HG02763 (cell line): Measurements from ENCODE around the gene SEPTIN5.
"Not testable (repeated sequence)": the region's sequence is repeated elsewhere in the genome, so short reads cannot be mapped to it uniquely, and the experiment has no call there.

Experiments used
- ATAC-seq: cut with Tn5 transposase; IDR thresholded peaks from one replicate; pipeline ENCODE4 v1.9.1; 2021; ENCODE audit warnings: mild to moderate bottlenecking, moderate library complexity; ENCODE audit not compliant: unreplicated experiment

SEPTIN5 gene

DNA sequence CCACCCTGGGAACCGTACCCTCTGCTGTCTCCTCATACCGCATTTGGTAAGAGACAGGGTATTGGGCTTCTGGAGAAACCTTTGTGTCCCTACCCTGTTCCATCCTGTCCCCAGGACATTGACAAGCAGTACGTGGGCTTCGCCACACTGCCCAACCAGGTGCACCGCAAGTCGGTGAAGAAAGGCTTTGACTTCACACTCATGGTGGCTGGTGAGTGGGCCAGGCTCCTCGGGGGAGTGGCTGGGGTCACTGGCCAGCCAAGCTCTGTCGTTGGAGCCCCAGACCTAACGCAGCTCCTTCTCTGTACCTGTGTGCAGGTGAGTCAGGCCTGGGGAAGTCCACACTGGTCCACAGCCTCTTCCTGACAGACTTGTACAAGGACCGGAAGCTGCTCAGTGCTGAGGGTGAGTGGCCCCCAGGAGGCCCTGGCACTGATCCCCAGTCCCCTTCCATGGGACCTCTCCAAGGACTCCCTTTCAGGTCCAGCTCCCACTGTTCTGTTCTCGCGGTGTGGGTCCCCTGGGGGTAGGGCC lies 5.3 kb downstream of the SEPTIN5 start:
- ATAC-seq, result no peak

DNA sequence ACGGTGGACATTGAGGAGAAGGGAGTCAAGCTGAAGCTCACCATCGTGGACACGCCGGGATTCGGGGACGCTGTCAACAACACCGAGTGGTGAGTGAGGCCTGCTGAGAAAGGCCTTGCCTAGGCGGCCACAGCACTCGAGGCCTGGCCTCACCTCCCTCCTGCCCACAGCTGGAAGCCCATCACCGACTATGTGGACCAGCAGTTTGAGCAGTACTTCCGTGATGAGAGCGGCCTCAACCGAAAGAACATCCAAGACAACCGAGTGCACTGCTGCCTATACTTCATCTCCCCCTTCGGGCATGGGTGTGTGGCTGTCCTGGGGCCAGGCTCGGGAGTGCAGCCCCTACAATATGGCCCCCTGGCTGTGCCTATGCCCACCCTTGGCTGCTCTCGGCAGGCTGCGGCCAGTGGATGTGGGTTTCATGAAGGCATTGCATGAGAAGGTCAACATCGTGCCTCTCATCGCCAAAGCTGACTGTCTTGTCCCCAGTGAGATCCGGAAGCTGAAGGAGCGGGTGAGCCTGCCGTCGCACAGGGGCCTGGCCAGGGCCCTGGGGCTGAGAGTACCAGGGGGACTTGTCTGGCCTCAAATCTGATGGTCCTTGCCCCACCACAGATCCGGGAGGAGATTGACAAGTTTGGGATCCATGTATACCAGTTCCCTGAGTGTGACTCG lies 6.0 kb downstream of the SEPTIN5 start:
- no peak for ATAC-seq

DNA sequence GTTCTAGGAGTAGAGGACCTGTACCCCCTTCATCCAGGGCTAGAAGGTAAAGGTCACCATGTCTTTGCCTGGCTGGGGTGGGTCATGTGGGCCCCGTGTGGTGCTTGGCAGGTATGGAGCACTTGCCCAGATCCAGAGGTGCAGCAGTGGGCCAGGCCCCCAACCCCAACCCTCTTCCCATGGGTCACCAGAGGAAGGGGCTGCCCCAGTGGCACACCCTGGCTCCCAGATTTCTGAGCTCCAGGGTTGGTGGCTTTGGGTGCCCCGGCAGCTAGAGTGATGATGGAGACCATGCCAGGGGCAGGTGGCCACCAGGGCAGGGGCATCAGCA lies 6.7 kb downstream of the SEPTIN5 start:
- no peak for ATAC-seq

DNA sequence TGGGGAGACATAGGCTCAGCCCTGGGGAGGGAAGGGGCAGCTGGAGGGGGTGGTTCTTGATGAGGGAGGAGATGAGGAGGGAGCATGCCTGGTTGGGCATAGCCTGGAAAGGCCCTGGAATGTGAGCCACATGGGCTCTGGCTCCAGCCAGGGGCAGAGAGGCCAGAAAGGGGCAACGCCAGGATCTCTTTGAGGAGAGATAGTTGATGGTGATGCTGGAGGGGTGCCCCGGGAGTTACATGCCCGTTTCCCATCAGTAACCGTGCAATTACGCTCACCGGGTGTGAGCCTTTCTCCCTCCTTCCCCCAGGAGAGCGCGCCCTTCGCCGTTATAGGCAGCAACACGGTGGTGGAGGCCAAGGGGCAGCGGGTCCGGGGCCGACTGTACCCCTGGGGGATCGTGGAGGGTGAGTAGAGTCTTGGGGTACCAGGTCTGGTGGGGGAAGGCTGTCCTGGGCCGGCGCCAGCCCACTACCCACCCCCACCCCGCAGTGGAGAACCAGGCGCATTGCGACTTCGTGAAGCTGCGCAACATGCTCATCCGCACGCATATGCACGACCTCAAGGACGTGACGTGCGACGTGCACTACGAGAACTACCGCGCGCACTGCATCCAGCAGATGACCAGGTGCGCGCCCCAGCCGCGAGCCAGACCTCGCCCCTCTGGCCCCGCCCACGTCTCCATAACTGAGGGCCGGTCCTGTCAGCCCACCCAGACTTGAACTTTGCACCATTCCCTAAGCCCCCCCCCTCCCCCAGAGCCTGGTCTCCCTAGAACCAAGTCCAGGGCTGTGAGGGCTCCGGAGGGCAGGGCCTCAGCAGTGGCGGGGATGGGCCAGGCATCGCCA lies 7.3 kb downstream of the SEPTIN5 start:
- ATAC-seq, result no peak

DNA sequence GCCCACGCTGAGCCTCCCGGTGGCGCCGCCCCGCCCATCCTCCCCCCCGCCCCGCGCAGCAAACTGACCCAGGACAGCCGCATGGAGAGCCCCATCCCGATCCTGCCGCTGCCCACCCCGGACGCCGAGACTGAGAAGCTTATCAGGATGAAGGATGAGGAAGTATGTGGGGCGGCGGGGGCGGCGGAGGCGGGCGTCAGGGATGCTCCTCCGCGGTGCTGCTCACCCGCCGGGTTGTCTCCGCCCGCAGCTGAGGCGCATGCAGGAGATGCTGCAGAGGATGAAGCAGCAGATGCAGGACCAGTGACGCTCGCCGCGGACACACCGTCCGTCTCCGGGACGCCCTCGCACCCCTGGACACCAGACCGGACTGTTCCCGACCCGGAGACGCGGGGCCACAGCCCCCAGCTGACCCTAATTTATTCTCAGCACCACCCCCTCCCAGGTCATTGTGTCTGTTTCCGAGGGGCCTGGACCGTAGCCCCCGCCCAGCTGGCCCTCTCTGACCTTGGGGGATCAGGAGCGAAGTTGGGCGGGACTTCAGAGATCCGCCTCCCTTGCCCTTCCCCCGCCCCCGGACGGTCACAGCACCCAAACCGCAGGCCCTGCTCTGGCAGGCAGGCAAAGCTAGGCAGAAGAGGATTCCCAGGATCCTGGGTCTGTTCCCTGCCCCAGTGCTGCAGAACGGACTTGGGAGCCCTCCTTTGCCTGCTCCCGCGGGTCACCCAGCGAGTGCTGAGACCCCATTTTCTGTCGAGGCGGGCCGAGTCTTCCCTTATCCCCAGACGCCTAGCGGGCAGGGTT lies 8.1 kb downstream of the SEPTIN5 start:
- no peak for ATAC-seq

DNA sequence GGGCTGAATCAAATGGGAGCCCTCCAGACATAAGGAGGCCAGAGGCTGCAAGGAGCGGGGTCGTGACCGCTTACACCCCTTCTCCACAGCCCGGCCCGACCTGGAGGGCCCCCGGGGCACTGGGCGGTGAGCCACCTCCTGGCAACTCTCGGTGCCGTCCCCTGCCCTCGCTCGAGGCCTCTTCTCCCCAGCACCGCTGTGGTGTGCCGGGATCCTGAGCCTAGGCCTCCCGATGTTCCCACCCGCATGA lies 8.6 kb downstream of the SEPTIN5 start:
- ATAC-seq, result no peak

DNA sequence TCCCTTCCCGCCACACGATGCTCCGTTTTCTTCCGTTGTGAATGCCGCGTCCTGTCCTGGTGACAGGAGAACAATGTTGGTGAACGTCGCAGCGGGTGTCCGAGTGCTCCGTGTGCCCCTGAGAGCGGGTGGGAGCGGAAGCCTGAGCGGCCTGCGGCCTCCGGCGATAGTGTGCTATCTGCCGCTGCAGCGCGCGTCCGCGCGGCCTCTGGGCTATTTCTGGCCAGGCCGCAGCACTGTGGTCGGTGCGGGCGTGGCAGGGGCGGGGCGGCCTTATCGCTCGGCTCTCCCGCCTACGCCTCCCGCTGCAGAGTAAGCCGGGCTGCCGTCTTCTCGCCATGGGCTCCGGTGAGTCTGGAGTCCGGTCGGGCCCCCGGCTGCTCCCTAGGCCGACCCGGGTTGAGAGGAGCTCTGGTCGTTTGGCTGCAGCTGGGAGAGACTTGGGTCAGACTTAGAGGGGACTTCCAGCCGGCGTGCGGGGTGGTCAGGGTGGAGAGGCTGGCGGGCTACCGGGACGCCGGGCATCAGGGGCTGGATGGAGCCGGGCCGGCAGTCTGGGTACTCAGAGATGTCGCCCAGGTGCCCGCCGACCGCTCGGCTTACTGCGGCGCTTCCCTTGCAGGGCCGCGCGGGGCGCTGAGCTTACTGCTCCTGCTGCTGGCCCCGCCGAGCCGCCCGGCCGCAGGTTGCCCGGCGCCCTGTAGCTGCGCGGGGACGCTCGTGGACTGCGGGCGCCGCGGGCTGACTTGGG lies 9.1 kb downstream of the SEPTIN5 start, which contains the start of gene GP1BB:
GP1BB (plus strand) TSS at position 308 of the 751 bp plus-strand sequence; CDS start at position 339, 31 bp downstream.
- no peak for ATAC-seq

DNA sequence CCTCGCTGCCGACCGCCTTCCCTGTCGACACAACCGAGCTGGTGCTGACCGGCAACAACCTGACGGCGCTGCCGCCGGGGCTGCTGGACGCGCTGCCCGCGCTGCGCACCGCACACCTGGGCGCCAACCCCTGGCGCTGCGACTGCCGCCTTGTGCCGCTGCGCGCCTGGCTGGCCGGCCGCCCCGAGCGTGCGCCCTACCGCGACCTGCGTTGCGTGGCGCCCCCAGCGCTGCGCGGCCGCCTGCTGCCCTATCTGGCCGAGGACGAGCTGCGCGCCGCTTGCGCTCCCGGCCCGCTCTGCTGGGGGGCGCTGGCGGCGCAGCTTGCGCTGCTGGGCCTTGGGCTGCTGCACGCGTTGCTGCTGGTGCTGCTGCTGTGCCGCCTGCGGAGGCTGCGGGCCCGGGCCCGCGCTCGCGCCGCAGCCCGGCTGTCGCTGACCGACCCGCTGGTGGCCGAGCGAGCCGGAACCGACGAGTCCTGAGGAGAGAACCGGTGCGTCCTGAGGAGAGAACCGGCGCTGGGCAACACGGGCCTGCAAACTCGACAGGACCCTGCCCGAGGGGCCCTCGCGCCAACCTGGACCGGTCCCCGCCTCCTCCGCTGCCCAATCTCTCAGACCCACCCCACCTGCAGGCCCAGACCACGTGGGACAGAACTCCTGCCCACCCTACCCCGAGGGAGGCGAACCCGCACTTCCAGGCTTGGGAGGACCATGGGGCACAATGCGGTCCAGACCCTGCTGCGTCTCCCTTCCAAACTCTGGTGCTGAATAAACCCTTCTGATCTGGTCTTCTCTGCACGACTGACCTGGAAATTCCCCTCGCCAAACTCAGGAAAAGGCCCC lies 9.9 kb downstream of the SEPTIN5 start:
- no peak for ATAC-seq

DNA sequence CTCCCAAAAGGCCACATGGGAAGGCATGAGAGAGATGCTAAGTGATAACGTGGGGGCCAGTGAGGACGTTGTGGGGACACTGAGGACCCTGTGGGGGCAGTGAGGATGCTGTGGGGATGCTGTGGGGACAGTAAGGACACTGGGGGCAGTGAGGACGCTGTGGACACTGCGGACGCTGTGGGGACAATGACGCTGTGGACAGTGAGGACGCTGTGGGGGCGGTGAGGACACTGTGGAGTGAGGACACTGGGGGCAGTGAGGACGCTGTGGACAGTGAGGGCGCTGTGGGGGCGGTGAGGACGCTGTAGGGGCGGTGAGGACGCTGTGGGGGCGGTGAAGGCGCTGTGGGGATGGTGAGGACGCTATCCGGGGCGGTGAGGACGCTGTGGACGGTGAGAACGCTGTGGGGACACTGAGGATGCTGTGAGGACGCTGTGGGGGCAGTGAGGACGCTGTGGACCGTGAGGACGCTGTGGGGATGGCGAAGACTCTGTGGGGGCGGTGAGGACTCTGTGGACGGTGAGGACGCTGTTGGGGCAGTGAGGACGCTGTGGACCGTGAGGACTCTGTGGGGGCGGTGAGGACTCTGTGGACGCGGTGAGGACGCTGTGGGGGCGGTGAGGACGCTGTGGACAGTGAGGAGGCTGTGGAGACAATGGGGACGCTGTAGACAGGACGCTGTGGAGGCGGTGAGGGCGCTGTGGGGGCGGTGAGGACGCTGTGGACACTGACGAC lies 10.8 kb downstream of the SEPTIN5 start:
- ATAC-seq, result no peak

DNA sequence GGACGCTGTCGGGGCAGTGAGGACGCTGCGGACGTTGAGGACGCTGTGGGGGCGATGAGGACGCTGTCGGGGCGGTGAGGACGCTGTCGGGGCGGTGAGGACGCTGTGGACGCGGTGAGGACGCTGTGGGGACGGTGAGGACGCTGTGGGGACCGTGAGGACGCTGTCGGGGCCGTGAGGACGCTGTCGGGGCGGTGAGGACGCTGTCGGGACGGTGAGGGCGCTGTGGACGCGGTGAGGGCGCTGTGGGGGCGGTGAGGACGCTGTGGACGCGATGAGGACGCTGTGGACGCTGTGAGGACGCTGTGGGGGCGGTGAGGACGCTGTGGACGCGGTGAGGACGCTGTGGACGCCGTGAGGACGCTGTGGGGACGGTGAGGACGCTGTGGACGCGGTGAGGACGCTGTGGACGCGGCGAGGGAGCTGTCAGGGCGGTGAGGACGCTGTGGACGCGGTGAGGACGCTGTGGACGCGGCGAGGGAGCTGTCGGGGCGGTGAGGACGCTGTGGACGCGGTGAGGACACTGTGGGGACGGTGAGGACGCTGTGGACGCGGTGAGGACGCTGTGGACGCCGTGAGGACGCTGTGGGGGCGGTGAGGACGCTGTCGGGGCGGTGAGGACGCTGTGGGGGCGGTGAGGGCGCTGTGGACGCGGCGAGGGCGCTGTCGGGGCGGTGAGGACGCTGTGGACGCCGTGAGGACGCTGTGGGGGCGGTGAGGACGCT lies 11.9 kb downstream of the SEPTIN5 start:
- ATAC-seq, result not testable (repeated sequence)

DNA sequence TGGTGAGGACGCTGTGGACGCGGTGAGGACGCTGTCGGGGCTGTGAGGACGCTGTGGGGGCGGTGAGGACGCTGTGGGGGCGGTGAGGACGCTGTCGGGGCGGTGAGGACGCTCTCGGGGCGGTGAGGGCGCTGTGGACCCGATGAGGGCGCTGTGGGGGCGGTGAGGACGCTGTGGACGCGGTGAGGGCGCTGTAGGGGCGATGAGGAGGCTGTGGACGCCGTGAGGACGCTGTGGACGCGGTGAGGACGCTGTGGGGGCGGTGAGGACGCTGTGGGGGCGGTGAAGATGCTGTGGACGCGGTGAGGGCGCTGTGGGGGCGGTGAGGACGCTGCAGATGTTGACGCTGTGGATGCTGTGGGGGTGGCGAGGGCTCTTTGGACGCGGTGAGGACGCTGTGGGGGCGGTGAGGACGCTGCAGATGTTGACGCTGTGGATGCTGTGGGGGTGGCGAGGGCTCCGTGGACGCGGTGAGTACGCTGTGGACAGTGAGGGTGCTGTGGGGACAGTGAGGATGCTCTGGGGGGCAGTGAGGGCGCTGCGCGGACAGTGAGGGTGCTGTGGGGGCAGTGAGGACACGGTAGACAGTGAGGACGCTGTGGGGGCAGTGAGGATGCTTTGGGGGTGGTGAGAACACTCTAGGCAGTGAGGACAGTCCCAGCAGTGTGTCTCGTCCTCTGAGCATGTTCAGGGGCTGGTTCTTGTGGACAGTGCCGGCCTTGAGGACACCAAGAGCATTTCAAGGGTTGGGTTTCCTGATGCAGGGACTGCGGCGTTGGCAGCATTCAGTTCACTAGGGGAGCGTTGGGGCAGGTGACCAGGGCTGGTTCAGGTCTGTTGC lies 13.2 kb downstream of the SEPTIN5 start:
- no peak for ATAC-seq

DNA sequence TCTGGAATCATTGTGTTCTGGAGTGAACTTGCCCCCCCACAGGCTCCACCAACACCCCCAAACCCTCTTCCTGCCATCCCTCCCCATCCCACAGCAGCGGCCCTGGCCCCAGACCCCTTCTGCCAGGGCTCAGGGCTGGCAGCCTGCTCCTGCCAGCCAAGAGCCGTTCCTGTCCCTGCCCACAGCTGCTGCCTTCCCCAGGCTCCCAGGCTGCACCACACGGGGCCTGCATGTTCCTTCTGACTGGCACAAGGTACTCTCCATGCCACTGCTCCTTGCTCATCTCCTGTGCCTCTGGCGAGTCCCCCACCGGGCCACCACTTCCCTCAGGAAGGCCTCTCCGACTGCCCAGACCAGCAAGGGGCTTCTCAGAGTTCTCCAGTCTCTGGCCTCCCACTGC lies 14.0 kb downstream of the SEPTIN5 start:
- ATAC-seq, result no peak

DNA sequence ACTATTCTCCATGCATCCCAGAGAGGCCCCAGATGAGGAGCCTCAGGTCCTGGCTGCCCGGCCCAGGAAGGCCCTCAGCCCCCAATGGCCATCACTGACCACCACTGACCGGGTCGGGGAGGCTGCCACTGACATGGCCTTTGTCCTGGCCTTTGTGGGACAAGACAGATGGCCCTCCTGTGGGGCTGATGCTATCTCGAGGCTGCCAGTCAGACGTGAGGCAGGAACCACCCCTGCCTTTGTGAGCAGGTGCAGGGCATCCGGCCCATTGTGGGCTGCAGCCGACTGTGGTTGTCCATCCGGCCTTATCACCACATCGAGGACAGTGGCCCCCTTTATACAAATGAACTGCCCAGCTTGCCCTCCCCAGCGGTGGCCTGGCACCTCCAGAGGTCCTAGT lies 14.5 kb downstream of the SEPTIN5 start:
- ATAC-seq, result no peak

DNA sequence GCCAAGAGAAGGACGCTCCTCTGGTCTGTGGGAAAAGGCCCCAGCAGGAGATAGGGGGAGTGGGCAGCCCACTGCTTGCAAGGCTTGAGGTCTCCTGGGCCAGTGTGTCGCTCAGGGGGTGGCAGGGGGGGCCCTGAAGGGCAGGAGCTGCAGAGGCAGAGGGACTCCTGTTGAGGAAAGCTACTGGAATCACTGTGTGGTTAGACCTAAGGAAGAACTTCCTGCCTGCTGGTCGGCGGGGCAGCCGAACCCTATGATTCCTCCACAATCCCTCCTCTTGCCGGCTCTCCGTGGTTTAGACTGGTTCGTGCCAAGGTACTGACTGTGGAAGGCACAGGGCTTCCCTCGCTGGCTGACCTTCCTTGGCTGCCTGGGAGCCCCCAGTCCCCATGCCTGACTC lies 15.2 kb downstream of the SEPTIN5 start:
- ATAC-seq, result no peak

DNA sequence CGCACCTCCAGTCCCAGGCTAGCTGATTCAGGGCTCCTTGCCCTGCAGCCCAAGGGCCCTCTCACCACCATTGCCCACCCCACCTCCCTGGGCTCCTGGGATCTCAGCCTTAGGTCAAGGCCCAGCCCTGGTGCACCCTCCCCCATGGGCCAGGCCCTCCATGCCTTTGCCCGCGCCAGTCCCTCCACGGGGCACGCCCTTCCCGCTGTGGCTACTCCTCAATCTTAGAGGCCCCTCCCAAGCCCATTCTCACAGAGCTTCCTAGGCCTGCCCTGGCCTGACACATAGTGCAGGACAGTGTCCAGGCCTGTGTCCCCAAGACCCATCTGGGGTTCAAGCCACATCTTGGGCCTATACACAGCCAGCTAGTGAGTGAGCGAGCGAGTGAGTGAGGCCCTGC lies 15.9 kb downstream of the SEPTIN5 start:
- ATAC-seq, result no peak

DNA sequence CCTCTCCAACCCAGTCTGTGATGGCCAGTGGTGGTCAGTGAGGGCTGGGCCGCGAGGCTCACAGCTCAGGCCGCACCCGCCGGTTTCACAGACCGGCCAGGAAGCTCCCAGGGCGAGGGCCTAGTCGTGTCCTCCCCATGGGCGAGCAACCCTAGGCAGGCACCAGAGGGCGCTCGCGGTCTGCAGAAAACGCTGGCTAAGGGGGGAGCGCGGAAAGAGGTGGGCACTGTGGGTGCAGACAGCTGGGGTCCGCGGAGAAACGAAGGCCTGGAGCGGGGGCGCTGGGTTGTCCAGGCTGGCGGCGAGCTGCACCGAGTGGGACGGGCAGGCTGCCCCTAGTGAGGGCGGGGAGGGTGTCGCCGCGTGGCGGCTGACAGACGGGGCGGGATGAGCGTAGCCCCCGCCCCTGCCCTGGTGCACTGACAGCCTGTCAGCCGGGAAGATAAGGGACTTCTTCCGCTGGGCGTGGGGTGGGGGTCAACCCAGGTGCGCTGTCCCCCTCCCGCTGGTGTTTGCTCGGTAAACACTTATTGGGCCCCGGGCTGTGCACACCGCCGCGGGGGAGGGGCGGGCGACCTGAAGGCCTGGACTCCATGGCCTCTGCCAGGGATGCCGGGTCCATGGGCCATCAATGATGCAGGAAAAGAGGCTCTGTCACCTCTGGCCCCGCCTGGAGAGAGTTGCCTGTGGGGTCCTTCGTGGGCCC lies 16.5 kb downstream of the SEPTIN5 start:
- peak; percentile 50 for ATAC-seq
